Heart left ventricle (tissue), 16 donors: Measurements from ENCODE around the gene OGDH. TPM values are rescaled to one million over a fixed set of nuclear protein-coding genes. Genes with fewer than 3 reads are reported as not detected.
"Not testable (repeated sequence)": the region's sequence is repeated elsewhere in the genome, so short reads cannot be mapped to it uniquely, and the experiment has no call there.

Experiments used
- ATAC-seq, 4 donors: fragments of 200-7000 bp; cut with Tn5 transposase; one replicate each; pipeline ENCODE4 v1.9.1; 2020 to 2022; ENCODE audit warnings: moderate library complexity in 4 of 4, mild to moderate bottlenecking in 3 of 4, moderate number of reproducible peaks in 1 of 4
- DNase-seq, 5 donors: peaks; one replicate each; pipeline ENCODE4 v3.0.0-alpha.2; 2020
- H3K27ac ChIP-seq, 12 donors: fragments of 200-600 bp; sonication (generic) in 4 of 12; one replicate each; pipeline versions ENCODE4 v1.5.0 to v1.8.0; 2016 to 2022; ENCODE audit warnings: mild to moderate bottlenecking in 2 of 12
- H3K27me3 ChIP-seq, 9 donors: fragments of 200-600 bp; sonication (generic) in 2 of 9; one replicate each; pipeline versions ENCODE4 v1.5.1 to v1.8.0; 2016 to 2022; ENCODE audit warnings: mild to moderate bottlenecking in 3 of 9
- H3K36me3 ChIP-seq, 9 donors: fragments of 200-600 bp; sonication (generic) in 2 of 9; one replicate each; pipeline versions ENCODE4 v1.5.0 to v1.8.0; 2018 to 2022; ENCODE audit warnings: mild to moderate bottlenecking in 2 of 9
- H3K4me1 ChIP-seq, 12 donors: fragments of 200-600 bp; sonication (generic) in 4 of 12; one replicate each; pipeline versions ENCODE4 v1.5.0 to v1.8.0; 2016 to 2022; ENCODE audit warnings: mild to moderate bottlenecking in 3 of 12
- H3K4me3 ChIP-seq, 12 donors: fragments of 200-600 bp; sonication (generic) in 4 of 12; one replicate each; pipeline versions ENCODE4 v1.5.0 to v1.8.0; 2017 to 2022; ENCODE audit warnings: mild to moderate bottlenecking in 9 of 12, moderate library complexity in 4 of 12
- H3K9me3 ChIP-seq, 12 donors: fragments of 200-600 bp; sonication (generic) in 4 of 12; one replicate each; pipeline versions ENCODE4 v1.5.0 to v1.8.0; 2016 to 2022; ENCODE audit warnings: mild to moderate bottlenecking in 1 of 12
- CTCF ChIP-seq, 12 donors: fragments of 200-600 bp; sonication (generic) in 4 of 12; IDR thresholded peaks; one replicate each; pipeline versions ENCODE4 v1.5.0 to v1.8.0; 2018 to 2022; ENCODE audit warnings: antibody characterized with exemption in 12 of 12, mild to moderate bottlenecking in 5 of 12
- POLR2A ChIP-seq, 2 donors: fragments of 450-650 bp; IDR thresholded peaks; one replicate each; pipeline ENCODE4 v1.6.1; 2017; ENCODE audit warnings: antibody characterized with exemption in 2 of 2, mild to moderate bottlenecking in 2 of 2, moderate library complexity in 2 of 2
- WGBS, 4 donors: extraction: QIAGEN DNeasy Blood & Tissue Kit in 2 of 4; methylation state at CpG; one replicate each; pipeline versions ENCODE4 v1.1.5 to v1.1.7; 2013 to 2018; 5-methylcytosine and 5-hydroxymethylcytosine counted together
- intact Hi-C, 10 donors: fragments of 100-400 bp; cut with DNase I; formaldehyde crosslinking; loops; one replicate each; pipeline versions ENCODE4 v1.11.1 to v1.14.2; 2022
- polyA plus RNA-seq, 2 donors: library from polyadenylated mRNA; stranded (reverse); fragments of 200-250 nt; gene quantifications; one replicate each; pipeline ENCODE4 v1.2.3, GENCODE V29; 2013
- total RNA-seq, 9 donors: library from RNA; depleted of rRNA in 2 of 9; stranded (reverse); fragments of >200 nt in 2 of 9; fragmentation: NEBNext Ultra II Directional in 3 of 9; extraction: Animal tissue kit (Norgen Biotek cat#: 25700) in 3 of 9; gene quantifications; one replicate each; pipeline versions ENCODE4 v1.1.0 to v1.2.4, GENCODE V29; 2016 to 2023
- donor health status: ischemic (EF 13 %, LVEDD 7.1; RV severe dilation, severe dysfunction).
- donor health status: healthy with polysubstance abuse.
- donor health status: DM: no; HTN: yes; CAD: no.
- donor health status: DM: no; HTN: no; CAD: no.
- donor health status: ischemic (EF 25% LVEDD 6.9; RV normal size, moderate dysfunction).
- donor health status: ischemic (EF 25% LVEDD 5.7; RV mildly dilated, moderate dysfunction).
- donor health status: healthy.
- donor health status: DM: yes; HTN: yes; CAD: no.
- donor health status: ischemic (EF 35%, LVEDD 5.7; RV mildly dilated, moderate dysfunction).
- donor health status: nonischemic (EF 11% LVEDD 7.7; RV severe dilation, severe dysfunction).
- donor health status: DM: yes; HTN: yes; CAD: no.
- donor health status: PGD.
- donor health status: ischemic (EF 29% LVEDD 5.4; RV normal size, mild dysfunction).
- donor health status: nonischemic (EF 23%, LVEDD 6.1; RV moderate dilation, normal function).

Gene OGDH
- total and polyA plus RNA-seq, 11 donors, result 247 to 789 (median 633) TPM

DNA sequence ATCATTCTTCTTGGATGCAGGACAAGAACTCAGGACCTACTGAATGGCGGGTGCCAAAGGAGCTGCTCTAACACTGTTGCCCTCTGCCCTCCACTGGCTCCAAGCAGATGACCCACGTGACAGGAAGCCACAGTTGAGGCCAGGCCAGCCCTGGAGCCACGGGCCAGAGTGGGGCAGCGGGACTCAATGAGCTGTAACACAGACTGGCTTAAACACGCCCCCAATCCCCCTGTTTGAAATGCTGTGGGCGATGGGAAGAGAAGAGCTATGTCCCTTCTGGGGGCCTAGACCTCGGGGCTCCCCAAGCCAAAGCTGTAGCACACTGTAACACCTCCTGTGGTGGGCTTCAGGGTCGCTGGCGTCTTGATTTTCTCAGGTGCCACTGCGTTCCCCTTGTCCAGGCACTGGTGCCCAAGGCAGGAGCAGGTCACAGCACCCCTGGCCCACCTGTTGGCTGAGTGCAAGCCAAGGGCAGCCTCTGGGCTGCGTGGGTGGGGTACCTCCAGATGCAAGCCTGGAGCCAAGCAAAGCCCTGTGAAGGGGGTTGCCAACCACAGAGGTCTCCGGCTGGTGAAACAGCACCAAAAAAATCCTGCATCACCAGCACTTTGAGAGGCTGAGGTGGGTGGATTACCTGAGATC lies 123.6 kb downstream of the OGDH start:
- Histone ChIP-seq H3K27ac (no peak overlapping the region), H3K9me3 (no peaks in the 10 kb centered on the region), H3K4me1 (peaks cover 0 to 17% (median 2%) of the 10 kb centered on the region in 12 donors), H3K36me3 (no peaks in the 10 kb centered on the region), H3K4me3 (no peak overlapping the region), H3K27me3 (no peaks in the 10 kb centered on the region)
- intact Hi-C loops, result no loop called here
- ATAC-seq (peak in 2 of 4 donors; percentile 31 to 38), DNase-seq (no peak)
- TF ChIP-seq POLR2A (IDR thresholded peaks at IDR 0.05) (no peak), CTCF (IDR thresholded peaks at IDR 0.05) (no peak)
- WGBS, 4 donors, result 82 to 86% (median 83%) methylated on average over 10 to 12 of the region's 12 CpGs

GRCh38 chr7:44732971-44733370 lies 126.5 kb downstream of the OGDH start:
- H3K27me3 ChIP-seq, H3K4me1 ChIP-seq, DNase-seq, H3K36me3 ChIP-seq, H3K4me3 ChIP-seq, H3K27ac ChIP-seq, H3K9me3 ChIP-seq, ATAC-seq, intact Hi-C loops: not testable (repeated sequence)
- 95 to 98% (median 97%) methylated on average over 6 of the region's 6 CpGs for WGBS, 4 donors

- Histone ChIP-seq H3K36me3 (no peaks in the 10 kb centered on the region), H3K4me1 (peaks cover 0 to 6% (median 0%) of the 10 kb centered on the region in 12 donors), H3K9me3 (no peaks in the 10 kb centered on the region), H3K4me3 (no peak overlapping the region), H3K27ac (no peak overlapping the region), H3K27me3 (no peaks in the 10 kb centered on the region)
- ATAC-seq (no peak), DNase-seq (no peak)
- intact Hi-C loops, result no loop called here
- WGBS, 4 donors, result 71 to 83% (median 77%) methylated on average over 5 of the region's 5 CpGs
- TF ChIP-seq CTCF (IDR thresholded peaks at IDR 0.05) (no peak), POLR2A (IDR thresholded peaks at IDR 0.05) (no peak)
Measured at GRCh38 chr7:44733708-44734481, 127.5 kb downstream of the OGDH start.

- Histone ChIP-seq H3K9me3 (no peaks in the 10 kb centered on the region), H3K27me3 (no peaks in the 10 kb centered on the region), H3K36me3 (no peaks in the 10 kb centered on the region), H3K27ac (peak overlapping the region in 1 of 12 donors; percentile 48), H3K4me3 (no peak overlapping the region), H3K4me1 (peaks cover 0 to 6% (median 0%) of the 10 kb centered on the region in 12 donors)
- intact Hi-C loops, result no loop called here
- TF ChIP-seq CTCF (IDR thresholded peaks at IDR 0.05) (no peak), POLR2A (IDR thresholded peaks at IDR 0.05) (no peak)
- WGBS, 4 donors, result 86 to 89% (median 87%) methylated on average over 5 of the region's 5 CpGs
- ATAC-seq (no peak), DNase-seq (no peak)
Measured at GRCh38 chr7:44735403-44736165, 129.2 kb downstream of the OGDH start.
